GM21529 (cell line): ENCODE results near the gene NEAT1.
A peak's percentile ranks its signal among the peaks of the same experiment; 100 is the strongest.

Experiments used
- ATAC-seq: cut with Tn5 transposase; IDR thresholded peaks from one replicate; pipeline ENCODE4 v1.9.1; 2021; ENCODE audit not compliant: unreplicated experiment

NEAT1 gene

GRCh38 chr11:65479184-65480145 lies 56.9 kb downstream of the NEAT1 start:
- ATAC-seq: no peak

- ATAC-seq: no peak
Measured at GRCh38 chr11:65482306-65482850, 59.8 kb downstream of the NEAT1 start.

DNA sequence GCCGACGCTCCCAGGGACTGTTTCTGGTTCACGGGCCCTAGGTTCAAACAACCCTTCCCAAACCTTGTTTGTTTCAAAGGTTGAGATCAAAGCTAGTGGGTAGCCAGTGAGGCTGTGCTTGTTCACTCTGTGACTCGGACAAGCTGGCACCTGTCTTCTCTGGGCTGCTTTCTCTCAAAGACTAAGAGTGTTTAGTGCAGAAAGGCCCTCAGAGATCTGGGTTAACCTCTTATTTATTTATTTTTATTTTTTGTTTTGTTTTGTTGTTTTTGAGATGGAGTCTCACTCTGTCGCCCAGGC lies 63.3 kb downstream of the NEAT1 start:
- no peak for ATAC-seq

- ATAC-seq: no peak
Measured at GRCh38 chr11:65486570-65487466, 64.2 kb downstream of the NEAT1 start.

GRCh38 chr11:65487467-65488272 lies 65.1 kb downstream of the NEAT1 start:
- peak; percentile 45 for ATAC-seq

- no peak for ATAC-seq
Measured at GRCh38 chr11:65488273-65489034, 65.9 kb downstream of the NEAT1 start.

DNA sequence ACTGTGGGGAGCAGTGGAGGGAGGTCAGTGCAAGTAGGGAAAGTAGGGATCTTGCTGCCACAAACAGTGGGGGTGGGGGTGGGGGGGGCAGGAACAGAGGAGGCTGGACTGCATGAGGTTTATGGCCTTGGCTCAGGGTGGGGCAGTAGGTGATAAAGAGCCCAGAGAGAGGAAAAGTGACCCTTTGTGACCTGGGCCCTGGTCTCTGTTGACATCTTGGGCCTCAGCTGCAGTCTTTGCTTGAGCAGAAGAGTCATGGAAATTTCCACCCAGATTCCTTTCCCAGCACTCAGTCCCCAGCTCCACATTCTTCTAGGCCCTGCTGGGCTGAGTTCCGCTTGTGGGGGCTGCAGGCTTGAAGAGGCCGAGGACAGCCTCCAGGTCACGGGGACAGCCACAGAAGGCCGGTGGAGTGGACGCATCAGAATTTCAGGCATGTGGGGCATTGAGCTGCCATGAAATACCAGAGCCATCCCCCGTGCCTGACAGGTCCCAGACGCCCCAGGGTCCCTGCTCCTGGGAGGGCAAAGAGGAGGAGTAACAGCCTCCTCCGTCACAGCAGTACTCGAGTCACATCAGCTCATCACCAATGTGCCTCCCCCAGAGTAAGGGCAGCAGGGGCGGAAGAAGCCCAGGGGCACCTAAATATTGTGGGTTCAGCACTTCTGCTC lies 66.6 kb downstream of the NEAT1 start:
- ATAC-seq: no peak

DNA sequence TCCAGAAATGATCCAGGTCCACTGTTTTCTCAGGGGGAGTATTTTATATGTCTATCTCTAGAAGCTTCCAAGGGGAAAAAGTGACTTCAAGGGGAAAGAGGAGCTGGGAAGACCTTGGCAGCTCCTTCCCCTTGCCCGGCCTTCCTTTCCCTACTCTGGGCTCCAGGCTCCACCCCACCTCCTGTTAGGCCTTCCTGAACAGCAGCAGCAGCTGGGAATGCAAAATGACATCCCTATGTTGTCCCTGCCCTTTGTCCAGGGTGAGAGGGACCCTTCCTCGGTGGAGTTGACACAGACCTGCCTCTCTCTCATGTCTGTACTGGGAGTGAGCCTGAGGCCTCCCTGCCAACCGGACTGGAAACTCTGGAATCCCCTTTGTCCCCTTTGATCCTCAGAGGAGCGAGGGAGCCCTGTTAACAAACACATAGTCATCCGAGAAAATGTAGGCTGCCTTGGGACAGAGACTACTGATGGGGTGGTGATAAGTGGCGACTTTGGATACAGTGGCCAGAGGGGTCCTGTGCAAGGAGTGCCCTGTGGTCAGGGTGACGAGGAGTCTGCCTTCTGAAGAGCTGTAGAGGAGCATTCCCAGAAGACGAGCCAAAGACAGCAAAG lies 67.2 kb downstream of the NEAT1 start:
- no peak for ATAC-seq

DNA sequence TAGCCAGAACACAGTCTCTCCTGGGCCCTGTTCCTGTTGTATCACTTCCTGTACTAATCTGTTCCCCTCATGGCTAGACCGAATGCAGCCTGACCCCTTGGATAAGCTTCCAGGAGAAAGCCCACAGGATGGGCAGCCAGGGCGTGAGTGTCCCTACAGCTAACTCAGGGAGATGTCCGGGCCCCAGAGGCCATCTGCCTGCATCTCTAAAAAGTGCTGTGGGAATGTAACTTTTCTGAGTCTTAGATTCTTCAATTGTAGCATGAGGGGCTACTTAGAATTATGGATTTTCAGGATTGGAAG lies 68.5 kb downstream of the NEAT1 start:
- no peak for ATAC-seq

DNA sequence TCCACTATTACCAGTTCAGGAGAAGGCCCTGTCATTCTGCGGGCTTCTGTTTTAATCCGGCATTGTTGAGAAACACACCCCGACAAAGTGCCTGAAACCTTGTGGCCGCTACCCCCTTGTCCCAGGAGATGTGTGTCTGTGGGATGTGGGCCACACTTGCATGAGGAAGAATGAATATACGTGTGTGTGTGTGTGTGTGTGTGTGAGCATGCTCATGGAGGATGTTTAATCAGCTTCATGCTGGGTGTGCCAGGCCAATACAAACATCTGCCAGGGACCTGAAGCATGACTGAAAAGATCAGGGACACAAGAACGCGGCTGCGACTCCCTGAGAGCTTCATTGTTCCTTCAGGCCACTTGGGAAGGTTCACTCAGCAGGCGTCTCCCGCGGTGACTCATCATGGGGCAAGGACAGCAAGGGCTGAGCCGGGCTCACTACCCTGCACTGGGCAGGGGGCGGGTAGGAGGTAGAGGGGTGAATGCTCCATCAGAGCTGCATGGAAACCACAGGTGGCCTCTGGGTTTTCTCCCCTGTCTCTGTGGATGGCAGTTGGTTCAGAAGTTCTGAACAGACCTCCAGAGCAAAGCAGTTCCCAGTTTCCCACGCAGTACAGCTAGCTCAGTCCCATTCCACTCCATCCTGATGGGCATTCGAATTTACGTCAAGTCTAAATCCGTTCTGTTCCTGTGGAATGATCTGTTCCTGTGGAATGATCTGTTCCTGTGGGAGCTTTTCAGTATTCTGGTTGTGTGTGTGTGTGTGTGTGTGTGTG lies 69.2 kb downstream of the NEAT1 start:
- no peak for ATAC-seq

GRCh38 chr11:65492387-65492636 lies 69.7 kb downstream of the NEAT1 start:
- no peak for ATAC-seq

- peak; percentile 25 for ATAC-seq
Measured at GRCh38 chr11:65492637-65493366, 70.2 kb downstream of the NEAT1 start.

GRCh38 chr11:65493367-65494176 lies 71.0 kb downstream of the NEAT1 start:
- ATAC-seq: no peak
